Mesothelial cell of epicardium (in vitro differentiated cells): ENCODE measurements around the gene DLD. TPM values are rescaled to one million over a fixed set of nuclear protein-coding genes. Genes with fewer than 3 reads are reported as not detected.
"Not testable (repeated sequence)": the region's sequence is repeated elsewhere in the genome, so short reads cannot be mapped to it uniquely, and the experiment has no call there.

Experiments used
- DNase-seq, 2 experiments: peaks; one replicate each; pipeline ENCODE4 v3.0.0; 2021; ENCODE audit warnings: low spot score in 2 of 2; ENCODE audit not compliant: unreplicated experiment in 2 of 2
- H3K27ac Mint-ChIP-seq: 2 replicates; pipeline ENCODE4 v1.8.0; 2021; ENCODE audit warnings: mixed read lengths
- H3K27me3 Mint-ChIP-seq: 2 replicates; pipeline ENCODE4 v1.8.0; 2021; ENCODE audit warnings: low read depth, mixed read lengths
- H3K36me3 Mint-ChIP-seq: 2 replicates; pipeline ENCODE4 v1.8.0; 2021; ENCODE audit warnings: mixed read lengths
- H3K4me1 Mint-ChIP-seq: 2 replicates; pipeline ENCODE4 v1.8.0; 2021; ENCODE audit warnings: mixed read lengths
- H3K4me3 Mint-ChIP-seq: 2 replicates; pipeline ENCODE4 v1.8.0; 2021; ENCODE audit warnings: mild to moderate bottlenecking, moderate library complexity, mixed read lengths
- H3K9me3 Mint-ChIP-seq: 2 replicates; pipeline ENCODE4 v1.8.0; 2021; ENCODE audit warnings: mixed read lengths
- total RNA-seq: library from RNA; stranded (reverse); gene quantifications from 3 replicates; pipeline ENCODE4 v1.2.1, GENCODE V29; 2021
- TF ChIP-seq, protein P1 (sequence below): fragments of 200-600 bp; sonication (generic); IDR thresholded peaks from one replicate; pipeline ENCODE4 v1.5.0; 2021; ENCODE audit warnings: antibody characterized with exemption; ENCODE audit not compliant: unreplicated experiment

Gene DLD
- total RNA-seq, 1 donor from 2014 or later: 61.5 TPM

DNA sequence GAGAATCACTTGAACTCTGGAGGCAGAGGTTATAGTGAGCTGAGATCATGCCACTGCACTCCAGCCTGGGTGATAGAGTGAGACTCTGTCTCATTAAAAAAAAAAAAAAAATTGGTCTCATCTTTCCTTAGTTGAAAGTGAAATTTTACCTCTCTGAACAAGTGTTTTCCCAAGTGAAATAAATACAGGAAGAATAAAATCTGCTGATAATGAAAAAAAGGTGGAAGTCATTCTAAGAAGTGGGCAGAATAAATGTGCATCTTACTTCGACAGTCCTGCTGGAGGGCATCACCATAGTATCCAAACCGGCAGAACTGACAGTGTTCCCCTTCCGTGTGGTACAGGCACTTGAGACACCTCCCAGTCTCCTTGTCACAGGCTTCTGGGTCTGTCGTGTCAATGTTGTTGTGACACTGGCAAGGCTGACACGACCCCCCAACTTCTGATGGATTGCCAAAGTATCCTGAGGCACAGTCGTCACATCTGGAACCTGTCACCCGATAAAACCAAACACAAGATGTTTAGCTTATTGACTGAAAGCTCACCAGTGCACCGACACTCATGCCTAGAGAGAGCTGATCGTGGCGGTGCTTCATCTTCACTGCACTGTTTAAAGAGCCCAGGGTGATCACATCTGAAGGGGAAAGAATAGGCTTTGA, 62.4 kb downstream of the DLD start:
- H3K9me3 Mint-ChIP-seq: no peaks in the 10 kb centered on the region
- DNase-seq: no peak
- peak overlapping the region; percentile 95 for H3K27ac Mint-ChIP-seq
- H3K27me3 Mint-ChIP-seq: no peaks in the 10 kb centered on the region
- no peak overlapping the region for H3K4me3 Mint-ChIP-seq
- TF ChIP-seq, protein P1, sequence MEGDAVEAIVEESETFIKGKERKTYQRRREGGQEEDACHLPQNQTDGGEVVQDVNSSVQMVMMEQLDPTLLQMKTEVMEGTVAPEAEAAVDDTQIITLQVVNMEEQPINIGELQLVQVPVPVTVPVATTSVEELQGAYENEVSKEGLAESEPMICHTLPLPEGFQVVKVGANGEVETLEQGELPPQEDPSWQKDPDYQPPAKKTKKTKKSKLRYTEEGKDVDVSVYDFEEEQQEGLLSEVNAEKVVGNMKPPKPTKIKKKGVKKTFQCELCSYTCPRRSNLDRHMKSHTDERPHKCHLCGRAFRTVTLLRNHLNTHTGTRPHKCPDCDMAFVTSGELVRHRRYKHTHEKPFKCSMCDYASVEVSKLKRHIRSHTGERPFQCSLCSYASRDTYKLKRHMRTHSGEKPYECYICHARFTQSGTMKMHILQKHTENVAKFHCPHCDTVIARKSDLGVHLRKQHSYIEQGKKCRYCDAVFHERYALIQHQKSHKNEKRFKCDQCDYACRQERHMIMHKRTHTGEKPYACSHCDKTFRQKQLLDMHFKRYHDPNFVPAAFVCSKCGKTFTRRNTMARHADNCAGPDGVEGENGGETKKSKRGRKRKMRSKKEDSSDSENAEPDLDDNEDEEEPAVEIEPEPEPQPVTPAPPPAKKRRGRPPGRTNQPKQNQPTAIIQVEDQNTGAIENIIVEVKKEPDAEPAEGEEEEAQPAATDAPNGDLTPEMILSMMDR: no peak
- H3K36me3 Mint-ChIP-seq: peaks cover 54% of the 10 kb centered on the region
- H3K4me1 Mint-ChIP-seq: peaks cover 44% of the 10 kb centered on the region

DNA sequence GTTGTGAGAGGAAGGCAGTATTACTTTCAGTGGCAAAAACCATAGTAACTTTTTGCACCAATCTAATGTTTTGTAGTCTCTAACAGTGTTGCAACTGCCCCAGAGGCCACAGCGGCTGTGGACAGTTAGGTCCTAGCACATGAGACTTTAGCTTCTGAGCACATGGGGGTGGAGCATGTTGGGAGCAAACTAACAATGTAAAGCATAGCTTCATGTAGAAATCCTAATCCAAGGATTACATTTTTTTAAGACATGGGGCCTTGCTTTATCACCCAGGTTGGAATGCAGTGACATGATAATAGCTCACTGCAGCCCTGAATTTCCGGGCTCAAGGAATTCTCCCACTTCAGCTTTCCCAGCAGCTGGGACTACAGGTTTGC, 62.9 kb downstream of the DLD start:
- H3K9me3 Mint-ChIP-seq: no peaks in the 10 kb centered on the region
- no peak overlapping the region for H3K4me3 Mint-ChIP-seq
- H3K27ac Mint-ChIP-seq: peak overlapping the region; percentile 95
- TF ChIP-seq, protein P1: no peak
- no peaks in the 10 kb centered on the region for H3K27me3 Mint-ChIP-seq
- no peak for DNase-seq
- H3K36me3 Mint-ChIP-seq: peaks cover 54% of the 10 kb centered on the region
- peaks cover 39% of the 10 kb centered on the region for H3K4me1 Mint-ChIP-seq

DNA sequence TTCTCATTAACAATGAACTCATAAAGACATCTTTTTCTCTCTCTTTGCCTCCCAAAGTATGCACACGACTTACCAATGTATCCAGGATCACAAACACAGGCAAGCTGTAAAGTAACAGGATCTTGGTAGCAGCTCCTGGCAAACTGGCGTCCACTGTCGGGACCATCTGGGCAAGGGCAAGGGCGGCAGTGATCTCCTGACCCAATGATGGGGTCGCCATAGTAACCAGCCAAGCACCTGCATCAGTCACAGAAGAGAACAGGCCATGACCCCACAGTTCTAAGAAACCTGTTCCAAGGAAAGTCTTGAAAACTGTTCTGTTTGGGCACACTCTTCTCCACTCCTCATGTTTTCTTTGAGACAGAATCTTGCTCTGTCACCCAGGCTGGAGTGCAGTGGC, 64.4 kb downstream of the DLD start:
- no peak for DNase-seq
- TF ChIP-seq, protein P1: no peak
- Mint-ChIP-seq H3K36me3 (peaks cover 60% of the 10 kb centered on the region), H3K9me3 (no peaks in the 10 kb centered on the region), H3K4me1 (peaks cover 30% of the 10 kb centered on the region), H3K27me3 (no peaks in the 10 kb centered on the region), H3K4me3 (no peak overlapping the region), H3K27ac (peak overlapping the region; percentile 24)

DNA sequence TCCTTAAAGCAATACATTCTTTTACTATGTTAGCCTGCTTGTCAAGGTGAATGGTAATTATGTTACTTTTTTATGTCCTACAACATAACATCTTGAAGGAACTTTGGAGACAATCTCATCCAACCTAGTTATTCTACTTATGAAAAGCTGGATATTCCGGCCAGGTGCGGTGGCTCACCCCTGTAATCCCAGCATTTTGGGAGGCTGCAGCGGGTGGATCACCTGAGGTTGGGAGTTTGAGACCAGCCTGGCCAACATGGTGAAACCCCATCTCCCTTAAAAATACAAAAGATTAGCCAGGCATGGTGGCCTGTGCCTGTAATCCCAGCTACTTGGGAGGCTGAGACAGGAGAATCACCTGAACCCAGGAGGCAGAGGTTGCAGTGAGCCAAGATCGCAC, 66.0 kb downstream of the DLD start:
- H3K4me1 Mint-ChIP-seq: peaks cover 21% of the 10 kb centered on the region
- not testable (repeated sequence) for H3K27ac Mint-ChIP-seq

DNA sequence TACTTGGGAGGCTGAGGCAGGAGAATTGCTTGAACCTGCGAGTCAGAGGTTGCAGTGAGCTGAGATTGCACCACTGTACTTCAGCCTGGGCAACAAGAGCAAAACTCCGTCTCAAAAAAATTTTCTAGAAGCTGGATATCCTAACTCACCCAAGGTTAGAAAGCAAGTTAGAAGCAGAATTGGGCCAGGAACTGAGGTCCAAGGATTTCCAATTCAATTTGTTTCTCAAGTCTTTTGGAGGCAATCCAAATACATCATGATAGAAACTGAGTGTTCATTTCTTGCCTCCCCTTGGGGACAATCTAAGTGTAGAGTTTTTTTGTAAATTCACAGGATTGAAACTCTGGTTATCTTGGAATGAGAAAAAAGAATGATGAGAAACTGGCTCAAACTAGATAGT, 66.5 kb downstream of the DLD start:
- no peaks in the 10 kb centered on the region for H3K27me3 Mint-ChIP-seq
- TF ChIP-seq, protein P1: no peak
- no peaks in the 10 kb centered on the region for H3K9me3 Mint-ChIP-seq
- no peak for DNase-seq
- H3K4me3 Mint-ChIP-seq: no peak overlapping the region
- H3K27ac Mint-ChIP-seq: no peak overlapping the region
- H3K36me3 Mint-ChIP-seq: peaks cover 59% of the 10 kb centered on the region
- peaks cover 16% of the 10 kb centered on the region for H3K4me1 Mint-ChIP-seq

More for the DNA sequence above, 66.0 kb downstream of the DLD start:
- H3K4me3 Mint-ChIP-seq, DNase-seq, H3K9me3 Mint-ChIP-seq, H3K27me3 Mint-ChIP-seq: not testable (repeated sequence)
- H3K36me3 Mint-ChIP-seq: peaks cover 57% of the 10 kb centered on the region

DNA sequence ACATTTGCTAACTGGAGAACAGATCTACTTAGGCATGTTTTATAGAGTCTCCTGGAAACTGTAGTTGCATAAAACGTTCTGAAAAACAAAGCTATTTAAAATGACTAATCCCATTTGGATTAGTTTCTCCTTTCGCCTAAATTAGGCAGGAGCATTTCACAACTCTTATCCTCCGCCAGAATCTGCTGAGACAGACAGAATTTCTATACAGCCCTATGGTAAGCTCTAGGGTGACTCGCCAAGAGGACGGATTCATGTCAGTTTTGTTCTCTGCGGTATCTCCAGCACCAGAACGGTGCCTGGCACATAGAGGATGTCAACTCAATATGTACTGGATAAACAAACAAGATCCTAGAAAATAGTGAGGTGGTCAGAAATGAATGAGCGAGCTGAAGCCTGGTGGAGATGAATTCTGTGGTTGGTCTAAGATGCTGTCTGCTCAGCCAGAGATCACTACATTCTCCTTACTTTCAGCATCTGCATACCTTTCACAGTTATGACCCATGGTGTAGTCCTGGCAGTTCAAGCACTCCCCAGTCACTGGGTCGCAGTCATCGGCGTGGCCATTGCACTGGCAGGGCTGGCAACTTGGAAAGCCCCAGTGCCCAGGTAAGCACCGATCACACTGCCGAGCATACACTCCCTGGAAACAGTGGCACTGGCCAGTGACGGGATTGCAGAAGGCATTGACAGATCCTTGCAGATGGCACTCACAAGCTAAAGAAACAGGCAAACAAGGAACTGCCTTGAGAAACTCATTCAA, 68.0 kb downstream of the DLD start:
- Mint-ChIP-seq H3K27ac (no peak overlapping the region), H3K27me3 (no peaks in the 10 kb centered on the region), H3K4me1 (peaks cover 1% of the 10 kb centered on the region), H3K4me3 (no peak overlapping the region), H3K9me3 (no peaks in the 10 kb centered on the region), H3K36me3 (peaks cover 61% of the 10 kb centered on the region)
- TF ChIP-seq, protein P1: no peak
- no peak for DNase-seq
